C1 segment of cervical spinal cord (tissue), 14 donors: Measurements from ENCODE around the gene CFL1.

Experiments
- DNase-seq, 14 donors: peaks; one replicate each; lab custom pipeline; 2025; lab: John Stamatoyannopoulos, UW

Gene CFL1

DNA sequence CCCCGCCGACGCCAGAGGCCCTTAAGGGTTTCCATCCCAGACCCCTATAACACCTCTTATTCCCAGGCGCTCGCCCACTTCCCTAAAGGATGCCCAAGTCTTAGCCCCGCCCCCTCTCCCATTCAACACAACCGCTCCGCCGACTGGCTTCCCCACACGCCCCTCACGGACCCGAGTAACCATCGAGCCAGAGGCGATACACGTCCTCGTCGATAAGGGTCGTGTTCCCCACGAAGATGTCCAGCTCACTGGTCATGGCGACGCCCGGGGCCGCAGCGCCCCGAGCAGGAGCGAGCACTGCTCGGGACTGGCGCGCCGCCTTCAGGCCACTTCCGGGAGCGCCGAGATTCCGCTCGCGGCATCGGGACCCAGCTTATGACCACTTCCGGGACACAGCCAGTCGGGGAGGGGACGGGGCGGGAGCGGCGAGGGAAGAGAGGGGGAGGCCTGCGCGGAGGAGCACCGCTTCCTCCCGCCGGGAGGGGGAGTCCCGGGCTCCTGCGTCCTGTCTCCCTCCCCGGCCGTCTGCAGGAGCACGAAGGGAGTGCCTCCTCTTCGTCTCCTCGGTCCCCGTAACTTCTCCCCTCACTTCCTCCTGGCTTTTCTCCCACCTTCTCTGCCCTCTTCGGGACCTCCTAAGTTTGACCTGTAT, 30.3 kb upstream of the CFL1 start, which contains the start of gene FIBP:
FIBP (minus strand) TSS at position 309 of the 652 bp plus-strand sequence; CDS start at position 256, 53 bp downstream.
- peak; percentile 81 to 98 (median 95) for DNase-seq

DNA sequence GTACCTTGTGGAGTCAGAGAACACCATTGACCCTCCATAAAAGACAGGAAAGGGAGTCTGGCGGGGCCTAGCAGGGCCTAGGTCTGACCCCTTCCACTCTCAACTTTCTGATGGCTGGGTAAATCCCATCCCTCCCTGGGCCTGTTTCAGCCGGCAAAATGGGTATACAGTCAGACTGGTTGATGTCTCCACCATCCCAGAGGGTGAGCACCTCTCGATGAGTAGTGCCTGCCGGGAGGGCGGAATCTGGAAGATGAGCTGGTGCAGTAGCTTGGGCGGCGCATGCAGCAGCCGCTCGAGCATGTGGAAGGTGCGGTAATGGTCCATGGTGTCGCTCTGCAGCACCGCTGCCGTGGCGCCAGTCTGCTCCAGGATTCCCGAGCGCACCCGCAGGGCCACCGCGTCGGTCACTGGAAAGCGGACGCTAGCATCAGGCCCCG, 29.8 kb upstream of the CFL1 start:
- DNase-seq: no peak

DNA sequence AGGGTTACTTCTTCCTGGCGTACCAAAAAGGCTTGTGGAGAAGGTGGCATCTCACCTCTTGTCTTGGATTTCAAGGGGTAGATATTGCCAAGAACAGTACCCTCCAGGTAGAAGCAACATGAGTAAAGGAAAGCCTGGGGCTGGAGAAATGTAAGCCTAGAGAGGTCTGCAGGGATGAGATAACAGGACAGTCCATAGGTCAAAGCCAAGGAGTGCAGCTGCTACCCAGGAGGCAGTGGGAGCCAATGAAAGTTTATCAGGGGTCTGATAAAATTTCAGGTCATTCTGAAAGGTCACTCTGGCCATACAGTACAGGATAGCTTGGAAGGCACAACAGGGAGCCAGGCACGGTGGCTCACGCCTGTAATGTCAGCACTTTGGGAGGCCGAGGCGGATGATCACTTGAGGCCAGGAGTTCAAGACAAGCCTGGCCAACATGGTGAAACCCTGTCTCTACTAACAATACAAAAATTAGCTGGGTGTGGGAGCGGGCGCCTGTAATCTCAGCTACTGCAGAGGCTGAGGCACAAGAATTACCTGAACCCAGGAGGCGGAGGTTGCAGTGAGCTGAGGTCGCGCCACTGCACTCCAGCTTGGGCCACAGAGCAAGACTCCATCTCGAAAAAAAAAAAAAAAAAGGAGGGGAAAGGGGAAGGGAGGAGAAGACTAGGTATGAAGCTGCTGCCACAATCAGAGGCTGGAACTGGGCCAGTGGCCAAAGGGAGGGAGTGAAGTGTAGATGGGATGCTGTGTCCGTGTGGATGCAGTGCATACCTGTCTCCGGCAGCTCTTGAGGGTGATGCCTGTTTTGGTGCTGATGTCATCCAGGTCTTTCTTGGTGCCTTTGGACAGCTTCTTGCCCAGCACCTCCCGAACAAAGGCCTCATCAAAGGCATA, 29.1 kb upstream of the CFL1 start:
- no peak for DNase-seq

DNA sequence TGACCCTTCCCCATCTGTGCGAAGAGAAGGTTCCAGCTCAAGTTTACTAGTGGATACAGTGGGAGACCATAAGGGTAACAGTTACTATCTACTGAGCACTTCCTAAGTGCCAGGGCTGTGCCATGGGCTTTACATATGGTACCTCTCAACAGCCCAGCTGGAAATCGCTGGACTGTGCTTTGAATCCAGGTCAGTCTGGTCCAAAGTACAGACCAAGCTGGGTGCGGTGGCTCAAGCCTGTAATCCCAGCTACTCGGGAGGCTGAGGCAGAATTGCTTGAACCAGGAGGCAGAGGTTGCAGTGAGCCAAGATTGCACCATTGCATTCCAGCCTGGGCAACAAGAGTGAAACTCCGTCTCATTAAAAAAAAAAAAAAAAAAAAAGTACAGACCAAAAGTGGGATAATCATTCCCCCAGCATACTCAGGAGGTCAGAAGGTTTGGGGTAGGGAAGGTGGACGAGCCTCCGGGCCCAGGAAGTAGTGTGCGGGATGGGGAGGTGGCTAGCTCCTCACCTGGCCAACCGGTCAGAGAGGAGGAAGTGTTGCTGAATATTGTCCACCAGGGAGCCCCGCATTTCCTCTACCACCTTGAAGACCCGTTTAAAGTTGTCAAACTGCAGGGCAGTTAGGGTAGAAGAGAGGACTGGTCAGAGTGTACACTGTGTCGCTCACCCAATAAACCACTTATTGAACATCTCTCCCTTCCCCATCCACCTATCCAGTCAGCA, 28.0 kb upstream of the CFL1 start:
- DNase-seq: no peak

DNA sequence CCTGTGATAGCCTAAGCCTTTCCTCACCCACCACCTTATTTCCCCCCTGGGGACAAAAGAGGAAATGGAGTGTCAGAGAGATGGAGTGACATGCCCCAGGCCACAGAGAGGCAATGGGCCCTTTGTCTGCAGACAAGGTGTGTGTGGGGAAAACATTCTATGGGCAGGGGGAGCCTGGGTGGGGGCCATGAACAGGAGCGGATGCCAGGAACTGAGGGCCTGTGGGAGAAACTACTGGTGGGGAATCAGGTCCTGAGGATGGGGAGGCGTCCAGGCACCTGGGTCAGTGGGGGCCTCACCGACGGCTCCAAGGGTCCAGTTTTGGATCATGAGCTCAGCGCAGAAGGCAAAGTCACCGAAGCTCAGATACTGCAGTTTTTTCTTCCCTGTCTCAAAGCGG, 27.3 kb upstream of the CFL1 start:
- DNase-seq: no peak

DNA sequence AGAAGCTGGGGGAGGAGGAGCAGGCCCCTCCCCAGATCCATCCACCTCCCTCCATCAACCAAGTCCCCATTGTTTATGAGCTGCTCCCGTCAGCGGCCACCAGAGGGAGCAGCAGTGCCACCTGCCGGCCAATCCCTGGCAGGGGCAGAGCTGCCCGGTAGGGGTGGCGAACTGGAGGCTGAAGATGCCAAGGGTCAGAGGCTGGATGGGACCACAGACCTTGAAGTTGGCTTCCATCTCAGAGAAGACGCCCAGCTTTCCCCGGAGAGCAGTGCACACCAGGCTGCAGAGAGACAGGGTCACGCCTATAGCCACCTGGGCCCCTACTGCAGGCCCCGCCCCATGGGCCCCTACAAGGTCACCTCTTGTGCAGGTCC, 26.7 kb upstream of the CFL1 start:
- peak in 11 of 14 donors; percentile 26 to 83 (median 46) for DNase-seq

DNA sequence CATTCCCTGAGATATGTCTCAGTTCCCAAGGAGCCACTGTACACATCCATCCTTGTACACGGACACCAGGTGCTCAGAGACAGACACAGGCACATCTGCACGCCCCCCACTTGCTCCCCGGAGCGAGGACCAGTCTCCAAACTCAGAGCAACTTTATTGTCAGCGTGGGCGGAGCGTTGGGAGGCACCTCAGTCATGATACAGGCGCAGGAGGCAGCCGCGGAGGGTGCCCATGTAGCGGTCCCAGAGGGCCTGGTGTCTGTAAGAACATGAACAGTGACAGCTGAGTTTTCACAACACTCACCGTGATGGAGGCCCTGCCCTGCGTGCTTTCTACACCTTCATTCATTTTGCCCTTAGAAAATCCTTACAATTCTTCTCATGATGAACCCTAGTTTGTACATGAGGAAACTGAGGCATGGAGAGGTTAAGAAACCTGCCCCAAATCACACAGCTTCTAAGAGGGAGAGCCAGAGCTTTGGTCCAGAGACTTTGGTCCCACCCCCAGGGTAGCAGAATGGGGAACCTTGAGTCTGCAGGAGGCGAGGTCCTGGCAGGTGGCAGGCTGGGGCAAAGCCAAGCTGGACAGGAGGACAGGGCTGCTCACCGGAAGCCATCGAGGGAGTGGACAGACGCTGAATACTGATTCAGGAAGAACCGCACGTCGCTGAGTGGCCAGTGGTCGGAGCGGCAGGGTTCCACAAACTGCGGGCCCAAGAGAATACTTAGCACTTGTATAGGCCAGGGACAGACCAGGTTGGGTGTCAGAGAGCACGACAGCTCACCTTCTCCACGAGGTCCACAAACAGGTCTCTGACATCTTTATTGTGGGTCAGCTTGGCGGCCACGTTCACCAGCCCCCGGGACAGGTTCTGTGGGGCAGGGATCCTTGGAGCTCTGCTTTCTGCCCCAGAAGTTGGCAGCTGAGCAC, 26.1 kb upstream of the CFL1 start:
- no peak for DNase-seq

DNA sequence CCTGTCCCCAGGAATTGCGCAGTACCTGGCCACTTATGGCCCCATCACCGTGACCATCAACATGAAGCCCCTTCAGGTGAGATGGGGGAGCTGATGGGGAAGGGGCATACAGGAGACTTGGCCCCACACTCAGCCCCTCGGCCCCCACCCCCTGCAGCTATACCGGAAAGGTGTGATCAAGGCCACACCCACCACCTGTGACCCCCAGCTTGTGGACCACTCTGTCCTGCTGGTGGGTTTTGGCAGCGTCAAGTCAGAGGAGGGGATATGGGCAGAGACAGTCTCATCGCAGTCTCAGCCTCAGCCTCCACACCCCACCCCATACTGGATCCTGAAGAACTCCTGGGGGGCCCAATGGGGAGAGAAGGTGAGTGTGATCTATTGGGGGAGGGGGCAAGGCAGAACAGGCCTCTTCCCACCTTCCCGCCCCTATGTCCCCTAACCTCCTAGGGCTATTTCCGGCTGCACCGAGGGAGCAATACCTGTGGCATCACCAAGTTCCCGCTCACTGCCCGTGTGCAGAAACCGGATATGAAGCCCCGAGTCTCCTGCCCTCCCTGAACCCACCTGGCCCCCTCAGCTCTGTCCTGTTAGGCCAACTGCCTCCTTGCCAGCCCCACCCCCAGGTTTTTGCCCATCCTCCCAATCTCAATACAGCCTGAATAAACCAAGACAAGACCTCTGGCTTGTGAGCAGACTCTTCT, 25.2 kb upstream of the CFL1 start:
- no peak for DNase-seq

DNA sequence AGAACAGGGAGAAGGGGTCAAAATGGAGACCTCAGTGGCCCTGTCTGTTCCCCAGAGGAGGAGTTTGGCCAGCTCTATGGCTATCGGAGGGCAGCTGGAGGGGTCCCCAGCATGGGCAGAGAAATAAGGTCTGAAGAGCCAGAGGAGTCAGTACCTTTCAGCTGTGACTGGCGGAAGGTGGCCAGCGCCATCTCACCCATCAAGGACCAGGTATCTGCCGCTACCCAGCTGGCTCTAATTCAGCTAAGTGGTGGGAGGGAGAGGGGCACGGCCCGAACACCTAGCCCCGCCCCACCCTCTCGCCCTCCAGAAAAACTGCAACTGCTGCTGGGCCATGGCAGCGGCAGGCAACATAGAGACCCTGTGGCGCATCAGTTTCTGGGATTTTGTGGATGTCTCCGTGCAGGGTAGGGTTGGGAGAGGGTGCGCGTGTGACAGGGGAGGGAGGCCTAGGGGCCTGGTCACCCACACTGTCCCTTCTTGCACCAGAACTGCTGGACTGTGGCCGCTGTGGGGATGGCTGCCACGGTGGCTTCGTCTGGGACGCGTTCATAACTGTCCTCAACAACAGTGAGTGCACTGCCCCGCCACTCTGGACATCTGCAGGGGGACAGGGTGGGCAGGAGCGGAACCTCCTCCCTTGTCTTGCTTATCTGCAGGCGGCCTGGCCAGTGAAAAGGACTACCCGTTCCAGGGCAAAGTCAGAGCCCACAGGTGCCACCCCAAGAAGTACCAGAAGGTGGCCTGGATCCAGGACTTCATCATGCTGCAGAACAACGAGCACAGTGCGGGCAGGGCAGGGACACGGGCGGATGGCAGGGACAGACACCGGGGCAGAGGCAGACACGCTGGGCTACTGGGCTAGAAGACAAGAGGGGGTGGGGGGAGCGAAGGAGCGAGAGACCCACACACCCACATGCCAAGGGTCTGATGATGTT, 24.4 kb upstream of the CFL1 start:
- no peak for DNase-seq

DNA sequence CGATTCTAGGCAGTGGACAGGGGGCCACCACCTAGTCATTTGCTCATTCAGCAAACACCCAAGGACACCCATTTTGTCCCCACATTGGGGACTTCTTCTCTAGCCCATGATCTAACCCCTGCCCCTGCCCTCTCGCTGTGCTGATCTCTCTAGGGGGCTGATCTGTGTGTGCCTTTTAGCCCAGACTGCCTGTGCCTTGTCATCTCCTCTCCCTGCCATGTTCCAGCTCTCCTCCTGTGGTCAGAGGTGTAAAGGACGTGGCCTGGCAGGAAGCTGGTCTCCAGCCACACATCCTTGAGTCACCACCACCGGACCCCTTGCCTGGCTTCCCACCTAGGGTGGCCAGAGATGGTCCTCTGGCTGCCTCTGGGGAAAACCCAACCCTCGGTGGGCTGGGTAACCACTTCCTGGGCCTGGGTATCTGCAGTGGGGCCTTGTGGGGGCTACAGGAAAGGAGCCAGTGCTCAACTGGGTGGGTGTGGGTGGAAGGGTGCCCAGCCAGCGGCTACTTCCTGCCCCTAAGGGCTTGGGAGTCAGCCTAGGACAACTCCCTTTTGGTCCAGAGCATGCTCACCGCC, 23.0 kb upstream of the CFL1 start:
- no peak for DNase-seq

DNA sequence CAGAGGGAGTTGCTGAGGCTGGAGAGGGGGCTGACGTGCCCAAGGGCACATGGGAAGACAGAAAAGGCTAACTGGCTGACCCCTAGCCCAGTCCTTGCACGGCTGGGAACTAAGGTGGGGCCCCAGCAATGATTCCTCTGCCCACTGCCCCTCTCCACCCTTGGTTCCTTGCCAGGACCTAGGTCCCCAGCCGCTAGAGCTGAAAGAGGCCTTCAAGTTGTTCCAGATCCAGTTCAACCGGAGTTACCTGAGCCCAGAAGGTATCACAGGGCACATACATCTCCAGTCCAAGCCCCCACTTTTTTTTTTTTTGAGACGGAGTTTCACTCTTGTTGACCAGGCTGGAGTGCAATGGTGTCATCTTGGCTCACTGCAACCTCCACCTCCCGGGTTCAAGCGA, 22.0 kb upstream of the CFL1 start:
- DNase-seq: no peak

DNA sequence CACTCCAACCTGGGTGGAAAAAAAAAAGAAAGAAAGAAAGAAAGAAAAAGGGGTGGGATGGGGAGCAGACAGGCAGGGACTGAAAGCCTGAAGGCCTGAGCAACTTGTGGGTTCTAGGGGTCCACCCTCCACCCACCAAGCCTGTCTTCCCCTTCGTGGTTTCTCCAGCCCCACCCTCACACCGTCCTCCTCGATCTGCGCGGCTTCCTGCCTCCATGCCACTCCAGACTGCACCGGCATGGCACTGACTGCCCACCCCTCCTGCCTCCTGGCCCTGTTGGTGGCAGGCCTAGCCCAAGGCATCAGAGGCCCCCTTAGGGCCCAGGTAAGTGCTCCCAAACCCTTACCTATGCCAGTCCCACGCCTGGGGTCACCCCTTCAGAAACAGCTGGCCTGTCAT, 21.6 kb upstream of the CFL1 start, which contains the start of gene CTSW:
CTSW (plus strand) TSS at position 221 of the 400 bp plus-strand sequence; CDS start at position 239, 18 bp downstream.
- no peak for DNase-seq

DNA sequence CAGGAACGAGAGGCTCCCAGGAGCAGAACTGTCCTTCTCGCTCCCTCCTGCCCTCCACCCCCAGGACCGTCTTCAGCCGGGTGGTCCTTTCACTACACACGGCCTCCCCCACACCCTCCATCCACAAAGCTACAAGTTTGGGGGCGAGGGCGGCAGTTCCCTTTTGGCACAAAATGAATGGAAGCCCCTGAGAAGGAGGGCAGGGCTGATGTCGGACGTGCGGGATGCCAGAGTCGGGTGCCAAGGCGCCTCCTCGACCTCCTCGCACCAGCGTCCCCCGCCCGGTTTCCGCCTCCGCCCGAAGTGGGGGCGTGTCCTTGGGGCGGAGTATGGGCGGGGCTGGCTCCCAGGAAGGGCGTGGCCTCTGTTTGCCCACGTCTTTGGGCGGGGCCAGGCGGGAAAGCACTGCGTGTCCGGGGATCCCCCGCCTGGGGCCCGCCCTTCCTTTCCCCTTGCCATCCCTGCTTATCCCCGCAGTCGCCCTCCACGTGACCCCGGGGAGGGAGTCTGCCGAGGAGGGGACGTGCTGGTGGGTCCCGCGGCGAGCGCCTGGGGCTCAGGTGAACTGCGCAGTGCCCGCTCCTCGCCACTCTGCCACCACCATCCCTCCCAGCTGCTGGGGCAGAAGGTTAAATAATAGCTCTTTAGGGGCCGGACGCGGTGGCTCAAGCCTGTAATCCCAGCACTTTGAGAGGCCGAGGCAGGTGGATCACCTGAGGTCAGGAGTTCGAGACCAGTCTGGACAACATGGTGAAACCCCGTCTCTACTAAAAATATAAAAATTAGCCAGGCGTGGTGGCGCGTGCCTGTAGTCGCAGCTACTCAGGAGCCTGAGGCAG, 15.6 kb upstream of the CFL1 start:
- peak; percentile 29 to 94 (median 81) for DNase-seq

DNA sequence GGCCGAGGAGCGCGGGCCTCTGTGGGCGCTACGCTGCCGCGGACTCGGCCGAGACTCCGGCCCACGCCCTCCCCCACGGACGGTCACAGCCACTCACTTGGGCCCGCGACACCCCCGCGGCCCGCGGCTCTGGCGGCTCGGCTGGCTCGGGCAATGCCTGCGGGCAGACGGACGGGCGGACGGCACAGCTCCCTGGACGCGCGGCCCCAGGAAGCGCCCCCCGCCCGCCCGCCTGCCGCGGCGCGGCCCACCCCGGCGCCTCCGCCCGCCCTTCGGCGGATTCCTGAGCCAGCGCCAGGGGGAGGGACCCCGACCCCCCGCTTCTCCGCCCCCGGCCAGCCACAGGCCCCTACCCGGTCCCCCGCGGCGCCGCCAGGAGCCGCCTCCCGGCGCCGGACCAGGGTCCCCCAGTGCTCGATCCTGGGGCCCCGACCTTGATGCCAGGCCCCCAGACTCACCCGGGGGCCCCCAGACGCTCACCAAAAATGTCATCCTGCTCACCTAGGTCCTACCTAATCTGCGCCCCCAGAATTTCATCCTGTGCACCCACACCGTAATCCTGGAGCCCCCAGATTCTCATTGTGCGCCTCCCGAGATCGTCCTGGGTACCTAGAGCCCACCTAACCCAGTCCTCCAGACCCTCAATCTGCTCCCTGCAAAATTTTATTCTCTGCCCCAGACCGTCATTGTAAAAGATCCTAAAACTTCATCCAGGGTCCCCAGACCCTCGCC, 14.8 kb upstream of the CFL1 start, which contains the start of gene EFEMP2:
EFEMP2 (minus strand) TSS at position 215 of the 732 bp plus-strand sequence. CDS start 446 bp downstream, outside the sequence.
- DNase-seq: peak in 3 of 14 donors; percentile 41 to 65 (median 43)

DNA sequence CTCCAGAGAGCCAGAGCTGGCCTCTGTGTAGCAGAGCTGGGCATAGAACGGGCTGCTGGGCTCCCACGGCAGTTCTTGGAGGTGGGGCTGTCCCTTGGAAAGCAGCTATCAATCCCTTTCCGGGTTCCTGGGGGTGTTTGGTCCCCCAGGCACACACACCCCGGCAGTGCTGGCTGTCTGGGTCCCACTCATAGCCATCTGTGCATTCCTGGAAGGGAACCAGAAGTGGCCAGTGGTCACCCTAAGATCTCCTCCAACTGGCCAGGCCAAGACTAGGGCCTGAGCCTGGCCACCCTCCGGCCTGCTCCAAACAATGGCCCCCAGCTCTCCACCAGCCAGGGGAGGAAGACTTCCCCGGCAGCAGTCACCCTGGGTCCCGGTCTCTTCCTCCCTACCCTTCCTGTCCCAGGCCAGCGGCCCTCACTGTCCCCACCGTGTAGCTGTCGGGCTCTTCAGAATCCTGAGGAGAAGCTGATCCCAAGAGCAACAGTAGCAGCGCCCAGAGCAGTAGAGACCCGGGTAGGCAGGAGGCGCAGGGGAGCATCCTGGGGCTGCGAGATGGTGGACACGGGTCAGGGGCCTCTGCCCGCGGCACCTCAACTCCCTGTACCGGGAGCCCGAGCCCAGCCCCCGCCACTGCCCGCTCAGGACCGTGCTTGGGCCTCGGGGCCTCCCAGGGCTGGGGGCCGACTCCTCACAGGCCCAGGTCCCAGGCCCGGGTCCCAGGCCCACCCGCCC, 14.0 kb upstream of the CFL1 start:
- DNase-seq: no peak
